Measurements from ENCODE around the gene STT3B.

The STT3B gene

DNA sequence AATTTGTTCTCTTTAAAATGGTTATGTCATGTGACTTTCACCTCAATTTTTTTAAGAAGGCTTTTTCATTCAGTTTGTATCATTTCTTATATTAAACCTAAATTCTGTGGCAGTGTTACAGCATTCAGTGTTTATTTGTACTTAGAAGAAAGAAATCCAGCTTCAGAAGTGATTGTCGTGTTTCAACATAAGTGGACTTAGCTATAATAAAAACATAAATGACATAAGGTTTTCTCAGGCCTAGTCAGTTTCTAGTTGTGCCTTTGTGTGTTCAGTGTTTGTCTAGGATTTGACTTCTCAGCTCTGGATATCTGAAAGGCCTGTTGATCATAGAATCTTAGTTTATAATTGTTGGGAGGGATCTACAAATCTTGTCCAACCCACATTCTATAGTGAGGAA, 80.5 kb downstream of the STT3B start:
- Histone ChIP-seq H3K9ac (ENCODE audit: low read depth, low read length) (no peak overlapping the region), H3K9me3 (ENCODE audit: control insufficient read depth, insufficient read depth, low read length) (no peaks in the 10 kb centered on the region), H3K4me1 (ENCODE audit: insufficient read depth, low read length) (peaks cover 4% of the 10 kb centered on the region; the same call in 1 of the 2 replicates), H3K36me3 (ENCODE audit: insufficient read depth, low read length) (no peaks in the 10 kb centered on the region)

GRCh38 chr3:31613654-31614053, 80.9 kb downstream of the STT3B start:
- H3K36me3 ChIP-seq (ENCODE audit: insufficient read depth, low read length) = no peaks in the 10 kb centered on the region
- no peak overlapping the region for H3K9ac ChIP-seq (ENCODE audit: low read depth, low read length)
- H3K9me3 ChIP-seq (ENCODE audit: control insufficient read depth, insufficient read depth, low read length) = no peaks in the 10 kb centered on the region
- H3K4me1 ChIP-seq (ENCODE audit: insufficient read depth, low read length) = peaks cover 4% of the 10 kb centered on the region; the same call in 1 of the 2 replicates

GRCh38 chr3:31614162-31614921, 81.6 kb downstream of the STT3B start:
- Histone ChIP-seq H3K9me3 (ENCODE audit: control insufficient read depth, insufficient read depth, low read length) (no peaks in the 10 kb centered on the region), H3K36me3 (ENCODE audit: insufficient read depth, low read length) (no peaks in the 10 kb centered on the region), H3K9ac (ENCODE audit: low read depth, low read length) (no peak overlapping the region), H3K4me1 (ENCODE audit: insufficient read depth, low read length) (peaks cover 4% of the 10 kb centered on the region; the same call in 1 of the 2 replicates)

- Histone ChIP-seq H3K36me3 (ENCODE audit: insufficient read depth, low read length) (no peaks in the 10 kb centered on the region), H3K9ac (ENCODE audit: low read depth, low read length) (no peak overlapping the region), H3K9me3 (ENCODE audit: control insufficient read depth, insufficient read depth, low read length) (no peaks in the 10 kb centered on the region), H3K4me1 (ENCODE audit: insufficient read depth, low read length) (peaks cover 4% of the 10 kb centered on the region; the same call in 1 of the 2 replicates)
These were observed 82.5 kb downstream of the STT3B start for GRCh38 chr3:31615071-31615875.

- Histone ChIP-seq H3K9me3 (ENCODE audit: control insufficient read depth, insufficient read depth, low read length) (no peaks in the 10 kb centered on the region), H3K9ac (ENCODE audit: low read depth, low read length) (no peak overlapping the region), H3K36me3 (ENCODE audit: insufficient read depth, low read length) (no peaks in the 10 kb centered on the region), H3K4me1 (ENCODE audit: insufficient read depth, low read length) (peaks cover 4% of the 10 kb centered on the region; the same call in 1 of the 2 replicates)
These were observed 84.0 kb downstream of the STT3B start for GRCh38 chr3:31616711-31617110.

DNA sequence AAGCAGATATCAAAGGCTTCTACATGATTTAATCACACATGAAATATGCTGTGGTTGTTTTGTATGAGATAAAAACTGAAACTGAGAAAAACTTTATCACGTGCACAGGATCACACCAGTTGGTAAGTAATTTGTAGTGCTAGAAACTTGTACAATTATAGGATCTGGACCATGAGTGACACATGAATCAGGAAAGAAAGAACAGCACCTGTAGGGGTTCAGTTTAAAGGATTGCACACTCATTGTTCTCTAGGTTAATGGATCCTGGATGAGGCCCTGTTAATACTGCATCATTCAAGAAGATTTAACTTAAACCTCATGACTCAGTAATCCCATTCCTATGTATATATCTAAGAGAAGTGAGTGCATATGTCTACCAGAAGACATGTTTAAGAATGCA, 87.9 kb downstream of the STT3B start:
- H3K9ac ChIP-seq (ENCODE audit: low read depth, low read length) = no peak overlapping the region
- no peaks in the 10 kb centered on the region for H3K9me3 ChIP-seq (ENCODE audit: control insufficient read depth, insufficient read depth, low read length)
- peaks cover 14% of the 10 kb centered on the region; the same call in 1 of the 2 replicates for H3K4me1 ChIP-seq (ENCODE audit: insufficient read depth, low read length)
- no peaks in the 10 kb centered on the region for H3K36me3 ChIP-seq (ENCODE audit: insufficient read depth, low read length)

- H3K9me3 ChIP-seq (ENCODE audit: control insufficient read depth, insufficient read depth, low read length) = no peaks in the 10 kb centered on the region
- H3K36me3 ChIP-seq (ENCODE audit: insufficient read depth, low read length) = no peaks in the 10 kb centered on the region
- no peak overlapping the region for H3K9ac ChIP-seq (ENCODE audit: low read depth, low read length)
- peaks cover 11% of the 10 kb centered on the region; the same call in 1 of the 2 replicates for H3K4me1 ChIP-seq (ENCODE audit: insufficient read depth, low read length)
These were observed 88.6 kb downstream of the STT3B start for GRCh38 chr3:31621314-31621713.

DNA sequence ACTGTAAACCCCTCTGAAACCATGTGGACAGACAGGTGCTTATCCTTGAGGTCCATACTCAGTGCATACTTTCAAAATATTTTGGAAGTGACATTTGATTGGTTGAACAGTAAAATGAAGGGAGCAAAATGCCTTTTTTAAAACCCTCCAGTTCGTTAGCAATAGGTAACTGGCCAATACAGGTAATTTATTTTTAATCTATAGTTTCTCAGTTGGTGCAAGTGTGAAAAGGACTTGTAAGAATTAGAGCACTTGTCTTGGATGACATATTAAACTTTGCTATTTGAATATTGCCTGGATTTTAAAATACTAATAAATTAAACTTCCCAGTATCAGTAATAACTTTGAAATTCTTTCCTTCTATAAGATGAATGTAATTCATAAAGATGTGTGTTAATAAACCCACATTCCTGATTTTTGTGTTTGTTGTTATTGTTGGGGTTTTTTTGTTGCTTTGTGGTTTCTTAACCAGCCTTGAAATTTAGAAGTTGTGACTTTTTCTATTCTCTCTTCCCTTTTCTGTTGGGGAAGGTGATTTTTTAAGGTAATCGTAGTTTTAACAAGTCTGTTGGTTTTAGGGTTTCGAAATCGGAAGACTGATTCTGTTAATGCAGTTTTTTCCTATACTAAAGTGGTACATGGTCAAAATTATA, 90.0 kb downstream of the STT3B start:
- no peaks in the 10 kb centered on the region for H3K9me3 ChIP-seq (ENCODE audit: control insufficient read depth, insufficient read depth, low read length)
- H3K9ac ChIP-seq (ENCODE audit: low read depth, low read length) = no peak overlapping the region
- no peaks in the 10 kb centered on the region for H3K36me3 ChIP-seq (ENCODE audit: insufficient read depth, low read length)
- peaks cover 10% of the 10 kb centered on the region; the same call in 1 of the 2 replicates for H3K4me1 ChIP-seq (ENCODE audit: insufficient read depth, low read length)

- Histone ChIP-seq H3K9ac (ENCODE audit: low read depth, low read length) (no peak overlapping the region), H3K36me3 (ENCODE audit: insufficient read depth, low read length) (no peaks in the 10 kb centered on the region), H3K9me3 (ENCODE audit: control insufficient read depth, insufficient read depth, low read length) (no peaks in the 10 kb centered on the region), H3K4me1 (ENCODE audit: insufficient read depth, low read length) (peaks cover 10% of the 10 kb centered on the region; the same call in 1 of the 2 replicates)
These were observed 91.5 kb downstream of the STT3B start for GRCh38 chr3:31624083-31624709.

GRCh38 chr3:31625358-31625757, 92.6 kb downstream of the STT3B start:
- H3K36me3 ChIP-seq (ENCODE audit: insufficient read depth, low read length) = no peaks in the 10 kb centered on the region
- H3K4me1 ChIP-seq (ENCODE audit: insufficient read depth, low read length) = peaks cover 10% of the 10 kb centered on the region; the same call in 1 of the 2 replicates
- H3K9ac ChIP-seq (ENCODE audit: low read depth, low read length) = no peak overlapping the region
- H3K9me3 ChIP-seq (ENCODE audit: control insufficient read depth, insufficient read depth, low read length) = no peaks in the 10 kb centered on the region

- H3K9me3 ChIP-seq (ENCODE audit: control insufficient read depth, insufficient read depth, low read length) = no peaks in the 10 kb centered on the region
- H3K9ac ChIP-seq (ENCODE audit: low read depth, low read length) = no peak overlapping the region
- H3K4me1 ChIP-seq (ENCODE audit: insufficient read depth, low read length) = peaks cover 10% of the 10 kb centered on the region; the same call in 1 of the 2 replicates
- no peaks in the 10 kb centered on the region for H3K36me3 ChIP-seq (ENCODE audit: insufficient read depth, low read length)
These were observed 96.3 kb downstream of the STT3B start for GRCh38 chr3:31629054-31629453.

DNA sequence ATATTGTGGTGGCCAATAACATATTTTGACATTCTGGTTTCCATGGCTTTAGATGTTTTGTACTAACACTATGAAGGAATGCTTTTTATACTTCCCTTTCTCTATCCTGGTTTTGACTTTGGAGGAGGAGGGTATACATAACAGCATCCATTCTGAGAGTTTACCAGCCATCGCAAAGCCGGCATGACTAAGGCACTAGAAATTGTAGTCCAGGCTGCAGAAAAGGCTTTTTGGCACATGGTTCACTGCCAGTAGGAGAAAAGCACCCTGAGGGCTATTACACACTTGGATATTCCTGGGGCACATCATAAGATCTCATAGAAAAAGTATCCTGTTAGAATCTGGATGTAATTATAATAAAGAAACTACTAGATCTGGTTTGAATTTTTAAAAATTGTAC, 101.8 kb downstream of the STT3B start:
- Histone ChIP-seq H3K9me3 (ENCODE audit: control insufficient read depth, insufficient read depth, low read length) (no peaks in the 10 kb centered on the region), H3K9ac (ENCODE audit: low read depth, low read length) (no peak overlapping the region), H3K36me3 (ENCODE audit: insufficient read depth, low read length) (no peaks in the 10 kb centered on the region), H3K4me1 (ENCODE audit: insufficient read depth, low read length) (no peaks in the 10 kb centered on the region)

DNA sequence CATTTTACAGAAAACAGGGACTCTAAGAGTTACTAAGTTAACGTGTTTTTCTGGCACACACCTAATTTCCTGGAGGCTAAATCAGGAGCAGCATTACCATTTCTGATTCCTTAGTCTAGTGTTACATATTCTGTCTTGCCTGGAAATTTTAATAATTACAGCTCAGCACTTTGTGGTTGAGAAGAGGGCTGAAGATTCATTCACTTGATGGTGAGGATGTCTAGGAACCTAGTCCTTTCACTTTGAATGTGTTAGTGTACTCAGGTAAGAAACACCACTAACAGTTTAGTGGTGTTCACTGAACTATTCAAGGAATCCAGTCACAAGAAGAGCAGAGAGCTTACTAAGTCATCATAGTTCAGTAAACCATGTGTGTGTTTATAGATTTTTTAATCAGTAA, 102.8 kb downstream of the STT3B start:
- Histone ChIP-seq H3K36me3 (ENCODE audit: insufficient read depth, low read length) (no peaks in the 10 kb centered on the region), H3K9ac (ENCODE audit: low read depth, low read length) (no peak overlapping the region), H3K4me1 (ENCODE audit: insufficient read depth, low read length) (no peaks in the 10 kb centered on the region), H3K9me3 (ENCODE audit: control insufficient read depth, insufficient read depth, low read length) (no peaks in the 10 kb centered on the region)

DNA sequence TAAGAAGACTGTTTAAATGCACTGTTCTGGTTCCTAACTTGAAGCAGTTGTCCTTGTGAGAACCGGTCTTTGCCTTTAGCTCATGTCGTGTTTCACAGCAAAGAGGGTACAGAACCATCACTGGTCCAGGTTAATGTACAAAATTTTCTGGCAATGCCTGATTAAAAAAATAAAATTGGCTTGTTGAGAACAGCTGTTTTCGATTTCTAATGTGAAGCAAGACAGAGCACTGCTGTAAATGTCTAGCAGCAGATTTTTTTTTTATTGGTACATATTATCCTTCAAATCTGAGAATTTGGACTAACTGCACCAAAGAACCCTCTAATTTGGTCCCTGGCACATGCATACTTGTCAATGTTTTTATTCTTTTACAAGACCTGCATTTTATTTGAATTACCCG, 103.3 kb downstream of the STT3B start:
- Histone ChIP-seq H3K9me3 (ENCODE audit: control insufficient read depth, insufficient read depth, low read length) (no peaks in the 10 kb centered on the region), H3K9ac (ENCODE audit: low read depth, low read length) (no peak overlapping the region), H3K4me1 (ENCODE audit: insufficient read depth, low read length) (no peaks in the 10 kb centered on the region), H3K36me3 (ENCODE audit: insufficient read depth, low read length) (no peaks in the 10 kb centered on the region)
